ENCODE measurements around the gene UNC79. TPM values are rescaled to one million over a fixed set of nuclear protein-coding genes. Genes with fewer than 3 reads are reported as not detected.
A peak's percentile ranks its signal among the peaks of the same experiment; 100 is the strongest.

The UNC79 gene
- total RNA-seq, 1 donor from 2014 or later: 2.4 TPM

- DNase-seq (ENCODE audit: low spot score): no peak
Observed at GRCh38 chr14:93546642-93547041, 115.9 kb downstream of the UNC79 start.

GRCh38 chr14:93548102-93548843 is 117.5 kb downstream of the UNC79 start:
- no peak for DNase-seq (ENCODE audit: low spot score)

DNA sequence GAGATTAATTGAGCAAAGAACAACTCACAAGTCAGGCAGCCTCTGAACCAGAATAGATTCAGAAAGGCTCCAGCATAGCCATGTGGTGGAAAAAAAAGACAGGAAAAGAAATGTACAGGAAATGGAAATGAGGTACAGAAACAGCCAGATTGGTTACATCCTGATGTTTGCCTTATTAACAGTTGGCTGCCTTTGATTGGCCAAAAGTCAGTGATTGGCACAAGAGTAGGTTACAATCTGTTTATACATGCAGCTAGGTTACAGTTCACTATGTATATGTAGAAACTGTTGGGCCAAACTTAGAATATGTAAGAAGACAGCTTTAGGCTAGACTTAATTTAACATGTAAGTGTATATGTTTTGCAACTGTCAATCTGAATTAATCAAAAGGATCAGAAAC is 118.9 kb downstream of the UNC79 start:
- DNase-seq (ENCODE audit: low spot score): no peak

GRCh38 chr14:93564918-93565317 is 134.2 kb downstream of the UNC79 start:
- no peak for DNase-seq (ENCODE audit: low spot score)

DNA sequence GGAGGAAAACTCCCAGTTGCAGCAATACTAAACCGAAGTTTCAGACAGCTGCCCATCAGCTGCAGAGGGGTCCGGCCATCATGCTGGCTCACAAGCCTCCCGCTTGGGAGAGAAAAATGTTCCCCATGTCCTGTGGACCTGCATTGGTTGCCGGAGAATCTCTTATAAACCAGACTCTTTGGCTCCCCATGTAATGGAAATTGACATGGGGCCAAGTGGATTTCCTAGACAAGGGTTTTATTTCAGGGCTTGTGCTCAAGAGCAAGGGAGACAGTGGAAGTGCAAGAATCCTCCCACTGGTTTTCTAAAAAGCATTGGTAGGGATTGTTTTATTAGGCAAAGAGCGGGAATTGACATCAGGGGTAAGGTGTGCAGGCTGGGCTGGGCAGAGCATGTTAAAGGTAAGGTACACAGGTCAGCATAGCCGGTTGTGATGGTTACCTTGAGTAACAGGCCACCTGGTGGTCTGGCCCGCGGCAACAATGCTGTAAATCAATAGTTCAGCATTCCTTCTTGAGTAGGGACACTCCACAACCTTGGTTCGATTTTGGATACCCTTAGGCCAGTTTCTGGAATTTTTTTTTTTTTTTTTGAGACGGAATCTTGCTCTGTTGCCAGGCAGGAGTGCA is 135.4 kb downstream of the UNC79 start:
- DNase-seq (ENCODE audit: low spot score): peak; percentile 8

- no peak for DNase-seq (ENCODE audit: low spot score)
Observed at GRCh38 chr14:93571275-93571674, 140.5 kb downstream of the UNC79 start.

- no peak for DNase-seq (ENCODE audit: low spot score)
Observed at GRCh38 chr14:93579178-93579577, 148.4 kb downstream of the UNC79 start.

- no peak for DNase-seq (ENCODE audit: low spot score)
Observed at GRCh38 chr14:93582516-93582915, 151.8 kb downstream of the UNC79 start.

GRCh38 chr14:93587330-93587729 is 156.6 kb downstream of the UNC79 start:
- DNase-seq (ENCODE audit: low spot score): no peak

GRCh38 chr14:93591506-93591905 is 160.8 kb downstream of the UNC79 start:
- no peak for DNase-seq (ENCODE audit: low spot score)

- no peak for DNase-seq (ENCODE audit: low spot score)
Observed at GRCh38 chr14:93592786-93593185, 162.0 kb downstream of the UNC79 start.

DNA sequence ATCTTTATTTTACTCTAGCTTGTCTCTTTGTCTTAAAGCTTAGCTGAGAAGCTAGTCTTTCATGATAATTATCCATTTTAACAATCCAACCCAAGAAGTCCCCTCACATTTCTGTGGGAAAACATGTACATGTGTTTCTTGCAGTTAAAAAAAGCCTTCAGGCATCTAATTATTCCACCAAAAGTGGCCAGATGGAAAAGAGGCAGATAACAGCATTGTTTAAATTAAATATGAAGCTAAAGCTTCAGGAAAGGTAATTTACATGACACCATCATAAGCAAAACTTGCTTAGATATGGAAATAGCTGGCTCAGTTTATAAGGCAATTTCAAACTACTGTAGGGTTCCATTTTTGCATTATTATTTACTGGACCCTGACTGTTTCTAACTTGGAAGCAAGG is 175.4 kb downstream of the UNC79 start:
- DNase-seq (ENCODE audit: low spot score): no peak

- DNase-seq (ENCODE audit: low spot score): peak; percentile 55
Observed at GRCh38 chr14:93619176-93619793, 188.5 kb downstream of the UNC79 start.

DNA sequence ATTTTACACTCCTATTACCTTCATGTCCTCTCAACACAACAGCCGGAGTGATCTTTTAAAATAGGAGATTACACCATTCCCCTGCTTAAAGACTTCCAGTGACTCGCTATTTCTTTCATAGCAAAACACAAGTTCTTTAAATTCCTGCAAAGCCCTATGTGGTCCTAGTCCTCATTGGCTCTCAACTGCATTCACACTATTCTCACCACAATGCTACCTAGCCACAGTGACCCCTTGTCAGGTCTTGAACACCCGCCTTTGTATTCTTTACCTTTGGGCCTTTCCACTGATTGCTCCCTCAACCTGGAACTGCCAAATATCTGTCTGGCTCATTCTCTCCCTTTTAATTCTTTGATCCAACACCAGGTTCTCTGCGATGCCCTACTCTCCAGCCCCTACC is 197.3 kb downstream of the UNC79 start:
- no peak for DNase-seq (ENCODE audit: low spot score)

DNA sequence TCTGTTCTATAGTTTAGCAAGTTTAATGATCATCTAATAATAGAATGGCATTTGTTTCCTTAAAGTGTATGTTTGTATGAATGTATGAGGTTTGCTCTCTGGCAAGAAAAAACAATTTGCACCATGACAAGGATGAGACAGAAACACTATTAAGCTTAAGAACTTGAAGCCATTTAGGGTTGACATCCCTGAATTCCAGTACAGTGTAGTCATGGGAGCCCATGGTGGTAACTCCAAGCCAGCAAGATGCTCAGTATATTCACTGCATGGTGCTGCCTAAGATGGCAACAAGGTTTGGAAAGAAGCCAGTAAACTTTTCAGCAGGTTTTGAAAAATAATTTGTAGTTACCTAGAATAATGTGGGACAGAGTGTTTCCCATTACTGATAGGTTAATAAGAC is 198.9 kb downstream of the UNC79 start:
- DNase-seq (ENCODE audit: low spot score): no peak

DNA sequence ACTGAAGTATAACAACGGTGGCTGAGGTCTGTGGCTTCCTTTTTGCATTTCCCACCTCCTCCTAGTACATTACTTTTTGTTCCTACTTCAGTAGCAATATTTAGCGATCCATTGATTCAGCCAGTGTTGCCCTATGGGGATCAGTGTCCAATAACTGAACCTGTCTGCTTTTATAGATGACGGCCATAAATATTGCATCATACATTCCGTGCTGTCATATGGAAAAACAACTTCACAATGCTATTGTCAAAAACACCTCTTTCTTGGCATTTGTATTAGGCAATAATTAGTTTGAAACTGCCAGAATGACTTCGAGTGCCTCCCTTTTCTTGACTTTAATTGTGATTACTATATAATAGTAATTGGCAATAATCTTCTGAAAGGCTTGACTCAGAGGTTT is 208.1 kb downstream of the UNC79 start:
- DNase-seq (ENCODE audit: low spot score): no peak

- no peak for DNase-seq (ENCODE audit: low spot score)
Observed at GRCh38 chr14:93643127-93643526, 212.4 kb downstream of the UNC79 start.

- no peak for DNase-seq (ENCODE audit: low spot score)
Observed at GRCh38 chr14:93643676-93644075, 212.9 kb downstream of the UNC79 start.

GRCh38 chr14:93645200-93645599 is 214.5 kb downstream of the UNC79 start:
- DNase-seq (ENCODE audit: low spot score): no peak

GRCh38 chr14:93648440-93649168 is 217.9 kb downstream of the UNC79 start:
- peak; percentile 18 for DNase-seq (ENCODE audit: low spot score)

DNA sequence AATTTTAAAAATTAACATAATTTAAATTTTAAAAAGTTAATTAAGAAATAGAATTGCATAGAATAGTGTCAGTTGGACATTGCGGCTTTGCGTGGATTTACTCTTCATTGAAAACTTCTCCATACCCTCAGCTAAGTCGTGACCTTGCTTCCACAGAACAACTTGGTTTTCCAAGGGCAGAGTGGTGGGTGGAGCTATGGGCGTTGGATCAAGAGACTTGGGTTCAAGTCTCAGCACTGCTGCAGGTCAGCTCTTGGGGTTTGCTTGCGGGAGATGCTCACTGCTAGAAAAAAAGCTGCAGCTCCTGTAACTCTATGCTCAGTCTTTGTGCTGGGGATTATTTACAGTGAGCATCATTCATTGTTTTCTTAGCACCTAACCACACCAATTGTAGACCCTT is 223.9 kb downstream of the UNC79 start:
- no peak for DNase-seq (ENCODE audit: low spot score)

- peak; percentile 87 for DNase-seq (ENCODE audit: low spot score)
Observed at GRCh38 chr14:93655078-93655750, 224.5 kb downstream of the UNC79 start.
